K562 (cell line): ENCODE results near the gene HMGCL. TPM values are rescaled to one million over a fixed set of nuclear protein-coding genes. Genes with fewer than 3 reads are reported as not detected.

Source experiments
- ARID4B ChIP-seq: sonication (generic); formaldehyde crosslinking; IDR thresholded peaks from 2 replicates; pipeline ENCODE4 v1.8.0; 2022; ENCODE audit warnings: mild to moderate bottlenecking, missing genetic modification reagents
- BDP1 ChIP-seq: IDR thresholded peaks from 3 replicates; pipeline ENCODE4 v1.6.1; 2011; ENCODE audit not compliant: insufficient read length, insufficient read depth
- CBFA2T3 ChIP-seq: fragments of 450-650 bp; IDR thresholded peaks from 2 replicates; pipeline ENCODE4 v1.6.1; 2017
- DDX20 ChIP-seq: fragments of 450-650 bp; IDR thresholded peaks from 2 replicates; pipeline ENCODE4 v1.6.1; 2016; ENCODE audit warnings: missing genetic modification characterization, low read depth, mild to moderate bottlenecking, missing compliant biosample characterization, moderate library complexity
- EP300 ChIP-seq: IDR thresholded peaks from 2 replicates; pipeline ENCODE4 v1.6.1; 2012; ENCODE audit warnings: low read length, improper control_type of control experiment
- EP400 ChIP-seq: fragments of 450-650 bp; IDR thresholded peaks from 2 replicates; pipeline ENCODE4 v1.6.1; 2017; ENCODE audit warnings: antibody characterized with exemption, mild to moderate bottlenecking, moderate library complexity
- FOXO4 ChIP-seq: fragments of 450-650 bp; formaldehyde crosslinking; IDR thresholded peaks from 2 replicates; pipeline ENCODE4 v1.4.0; 2020; ENCODE audit warnings: mild to moderate bottlenecking, moderate library complexity
- MIER1 ChIP-seq: fragments of 450-650 bp; IDR thresholded peaks from 2 replicates; pipeline ENCODE4 v1.6.1; 2016; ENCODE audit warnings: antibody characterized with exemption, mild to moderate bottlenecking, low read depth
- MLX ChIP-seq, 2 experiments: fragments of 450-650 bp in 1 of 2; sonication (generic) in 1 of 2; formaldehyde crosslinking; conservative IDR thresholded peaks; 2 replicates each; pipeline versions ENCODE4 v1.4.0 to v1.8.1; 2020 to 2022; ENCODE audit warnings: mild to moderate bottlenecking in 1 of 2, missing genetic modification reagents in 1 of 2
- MTF1 ChIP-seq: fragments of 250-450 bp; sonication (Bioruptor Pico); IDR thresholded peaks from 2 replicates; pipeline ENCODE4 v1.9.0; 2021; ENCODE audit warnings: moderate library complexity, mild to moderate bottlenecking, inconsistent platforms, borderline replicate concordance
- PCBP2 ChIP-seq: fragments of 200-400 bp; formaldehyde crosslinking; IDR thresholded peaks from 2 replicates; pipeline ENCODE4 v1.6.1; 2018; ENCODE audit warnings: low read length, low read depth, mild to moderate bottlenecking, moderate library complexity; ENCODE audit not compliant: poor library complexity, severe bottlenecking
- THRAP3 ChIP-seq: fragments of 450-650 bp; IDR thresholded peaks from 2 replicates; pipeline ENCODE4 v1.6.1; 2016; ENCODE audit warnings: mild to moderate bottlenecking, inconsistent platforms, borderline replicate concordance
- TRIM24 ChIP-seq, 2 experiments: fragments of 450-650 bp; IDR thresholded peaks; 2 replicates each; pipeline ENCODE4 v1.6.1; 2016
- YY1 ChIP-seq, 3 experiments: IDR thresholded peaks; 2 replicates each; pipeline ENCODE4 v1.6.1; 2011; ENCODE audit warnings: low read length in 2 of 3, mild to moderate bottlenecking in 2 of 3, moderate library complexity in 2 of 3, borderline replicate concordance in 1 of 3, control low read depth in 1 of 3, low read depth in 1 of 3; ENCODE audit not compliant: insufficient read depth in 3 of 3, insufficient replicate concordance in 2 of 3, control insufficient read depth in 1 of 3, insufficient read length in 1 of 3; ENCODE audit errors: extremely low read depth in 1 of 3
- ZNF184 ChIP-seq: sonication (generic); formaldehyde crosslinking; IDR thresholded peaks from 2 replicates; pipeline ENCODE4 v1.5.0; 2020; ENCODE audit warnings: missing genetic modification reagents
- ZNF609 ChIP-seq: sonication (generic); formaldehyde crosslinking; IDR thresholded peaks from 2 replicates; pipeline ENCODE4 v1.8.1; 2023; ENCODE audit warnings: missing genetic modification reagents, mild to moderate bottlenecking, borderline replicate concordance
- polyA plus RNA-seq, 8 experiments: library from polyadenylated mRNA; depleted of rRNA in 4 of 8; stranded (reverse) in 5 of 8; unstranded in 3 of 8; fragments of >200 nt; fragmentation: Nextera tagmentation in 2 of 8; fragmentation: Illumina TruSeq in 1 of 8; extraction: Ambion mirVana in 2 of 8; extraction: Trizol in 1 of 8; gene quantifications; 2 replicates each; pipeline versions ENCODE4 v1.2.1 to v1.2.3, GENCODE V29; 2011 to 2014; ENCODE audit warnings: inconsistent platforms in 1 of 8, missing spikeins in 1 of 8
- total RNA-seq, 7 experiments: library from RNA; depleted of rRNA in 6 of 7; stranded (reverse); fragments of >200 nt in 6 of 7; fragmentation: Illumina TruSeq in 2 of 7; extraction: Trizol in 2 of 7; gene quantifications; 2 replicates each; pipeline versions ENCODE4 v1.2.1 to v1.2.3, GENCODE V29; 2011 to 2021; ENCODE audit warnings: low replicate concordance in 1 of 7

The HMGCL gene
- total and polyA plus RNA-seq, 9 of the 15 experiments (the other 6 are each of a cell fraction or from before 2014, with no cell fraction given), result 18.0 to 82.2 (median 24.2) TPM

- TF ChIP-seq EP300 (peak; percentile 12; the same call in 1 of the 2 replicates), ZNF609 (CRISPR knock-in tag) (no peak), MIER1 (no peak), PCBP2 (no peak), BDP1 (no peak), TRIM24 (IDR thresholded peaks at IDR 0.05) (0 out of 4 replicates have a peak, but pooled peaks of 1 of the 2 experiments have one; percentile 5), FOXO4 (CRISPR knock-in tag) (no peak), ARID4B (CRISPR knock-in tag) (no peak), MLX (CRISPR knock-in tag; conservative IDR thresholded peaks at IDR 0.05) (no peak), THRAP3 (no peak), MTF1 (CRISPR knock-in tag) (0 out of 2 replicates have a peak, but pooled peaks have one; percentile 40), YY1 (IDR thresholded peaks at IDR 0.05; ENCODE audit: borderline replicate concordance in 1 of 3, control insufficient read depth in 1 of 3, extremely low read depth in 1 of 3, insufficient read depth in 3 of 3, insufficient read length in 1 of 3, insufficient replicate concordance in 2 of 3, low read depth in 1 of 3, low read length in 2 of 3) (peak in 2 of 3 experiments; percentile 30 to 34), DDX20 (tag) (no peak), CBFA2T3 (peak; percentile 60; the same call in 1 of the 2 replicates), ZNF184 (no peak), EP400 (peak; percentile 44)
Measured at GRCh38 chr1:23868557-23869016, 43.4 kb upstream of the HMGCL start (continued).
